A204.1 (cell line): ENCODE data around the gene IQSEC2.

ENCODE experiments used
- FAIRE-seq: peaks from 2 replicates; lab custom pipeline; 2012; peaks lifted over from hg19 to GRCh38; lab: Jason Lieb, UNC

IQSEC2 gene

GRCh38 chrX:53305219-53305995, 24.0 kb upstream of the IQSEC2 start:
- no peak for FAIRE-seq

- FAIRE-seq: no peak
These were observed 21.8 kb upstream of the IQSEC2 start for GRCh38 chrX:53303195-53303594.

GRCh38 chrX:53300157-53300556, 18.8 kb upstream of the IQSEC2 start:
- FAIRE-seq: no peak

- FAIRE-seq: no peak
These were observed 12.8 kb upstream of the IQSEC2 start for GRCh38 chrX:53294024-53294648.

- FAIRE-seq: no peak
These were observed 10.2 kb upstream of the IQSEC2 start for GRCh38 chrX:53291596-53291995.

- no peak for FAIRE-seq
These were observed 9.2 kb upstream of the IQSEC2 start for GRCh38 chrX:53290441-53291041.

- no peak for FAIRE-seq
These were observed 6.8 kb upstream of the IQSEC2 start for GRCh38 chrX:53288189-53288588.

GRCh38 chrX:53287493-53288138, 6.2 kb upstream of the IQSEC2 start:
- FAIRE-seq: no peak

GRCh38 chrX:53286171-53286570, 4.8 kb upstream of the IQSEC2 start:
- no peak for FAIRE-seq

GRCh38 chrX:53285591-53285990, 4.2 kb upstream of the IQSEC2 start:
- no peak for FAIRE-seq

- no peak for FAIRE-seq
These were observed 3.5 kb upstream of the IQSEC2 start for GRCh38 chrX:53284684-53285447.

- FAIRE-seq: no peak
These were observed 2.2 kb upstream of the IQSEC2 start for GRCh38 chrX:53283567-53283966.

GRCh38 chrX:53283099-53283498, 1.7 kb upstream of the IQSEC2 start:
- no peak for FAIRE-seq

- no peak for FAIRE-seq
These were observed 745 bp upstream of the IQSEC2 start for GRCh38 chrX:53281963-53282695.

GRCh38 chrX:53280331-53281320, 758 bp downstream of the IQSEC2 start:
- FAIRE-seq: no peak

GRCh38 chrX:53279296-53280237, 1.8 kb downstream of the IQSEC2 start:
- no peak for FAIRE-seq

- no peak for FAIRE-seq
These were observed 8.5 kb downstream of the IQSEC2 start for GRCh38 chrX:53272808-53273337.

- no peak for FAIRE-seq
These were observed 11.8 kb downstream of the IQSEC2 start for GRCh38 chrX:53269536-53270107.

- FAIRE-seq: no peak
These were observed 13.2 kb downstream of the IQSEC2 start for GRCh38 chrX:53268173-53268572.
